ENCODE results near the gene ARPC5L.

GRCh38 chr9:124886866-124887492, 25.0 kb downstream of the ARPC5L start:
- TF ChIP-seq, protein P1, sequence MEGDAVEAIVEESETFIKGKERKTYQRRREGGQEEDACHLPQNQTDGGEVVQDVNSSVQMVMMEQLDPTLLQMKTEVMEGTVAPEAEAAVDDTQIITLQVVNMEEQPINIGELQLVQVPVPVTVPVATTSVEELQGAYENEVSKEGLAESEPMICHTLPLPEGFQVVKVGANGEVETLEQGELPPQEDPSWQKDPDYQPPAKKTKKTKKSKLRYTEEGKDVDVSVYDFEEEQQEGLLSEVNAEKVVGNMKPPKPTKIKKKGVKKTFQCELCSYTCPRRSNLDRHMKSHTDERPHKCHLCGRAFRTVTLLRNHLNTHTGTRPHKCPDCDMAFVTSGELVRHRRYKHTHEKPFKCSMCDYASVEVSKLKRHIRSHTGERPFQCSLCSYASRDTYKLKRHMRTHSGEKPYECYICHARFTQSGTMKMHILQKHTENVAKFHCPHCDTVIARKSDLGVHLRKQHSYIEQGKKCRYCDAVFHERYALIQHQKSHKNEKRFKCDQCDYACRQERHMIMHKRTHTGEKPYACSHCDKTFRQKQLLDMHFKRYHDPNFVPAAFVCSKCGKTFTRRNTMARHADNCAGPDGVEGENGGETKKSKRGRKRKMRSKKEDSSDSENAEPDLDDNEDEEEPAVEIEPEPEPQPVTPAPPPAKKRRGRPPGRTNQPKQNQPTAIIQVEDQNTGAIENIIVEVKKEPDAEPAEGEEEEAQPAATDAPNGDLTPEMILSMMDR (IDR thresholded peaks at IDR 0.05) = no peak
- no peak for TF ChIP-seq POLR2A (IDR thresholded peaks at IDR 0.05)

All from right lobe of liver (tissue), 4 donors.